Neural cell (in vitro differentiated cells): Measurements from ENCODE around the gene MYO3B. TPM values are rescaled to one million over a fixed set of nuclear protein-coding genes. Genes with fewer than 3 reads are reported as not detected.

Experiments
- H2AFZ ChIP-seq: fragments of 200-600, 300-800 bp; sonication (generic), shearing (Covaris generic); 2 replicates; pipeline ENCODE4 v1.6.0; 2014; ENCODE audit warnings: low read depth, mild to moderate bottlenecking, antibody characterized with exemption, low read length, moderate library complexity
- H3F3A ChIP-seq: fragments of 200-600 bp; shearing (Covaris generic); 2 replicates; pipeline ENCODE4 v1.6.1; 2016; ENCODE audit warnings: mild to moderate bottlenecking, moderate library complexity, mixed read lengths, antibody characterized with exemption, low read length; ENCODE audit not compliant: insufficient read depth, poor library complexity, severe bottlenecking
- H3K27ac ChIP-seq: fragments of 200-600, 300-800 bp; sonication (generic), shearing (Covaris generic); 2 replicates; pipeline ENCODE4 v1.5.1; 2014; ENCODE audit warnings: mild to moderate bottlenecking, low read length, moderate library complexity
- H3K27me3 ChIP-seq: fragments of 300-800, 200-600 bp; sonication (generic), shearing (Covaris generic); 2 replicates; pipeline ENCODE4 v1.6.0; 2014; ENCODE audit warnings: mild to moderate bottlenecking, low read depth, low read length, moderate library complexity; ENCODE audit not compliant: insufficient read depth
- H3K36me3 ChIP-seq: fragments of 300-800, 200-600 bp; sonication (generic), shearing (Covaris generic); 2 replicates; pipeline ENCODE4 v1.5.1; 2014; ENCODE audit warnings: mild to moderate bottlenecking, antibody characterized with exemption, low read length, moderate library complexity; ENCODE audit not compliant: insufficient read depth
- H3K4me2 ChIP-seq: fragments of 300-800, 200-600 bp; sonication (generic), shearing (Covaris generic); 2 replicates; pipeline ENCODE4 v1.6.0; 2014; ENCODE audit warnings: mild to moderate bottlenecking, low read length
- H3K4me3 ChIP-seq: fragments of 300-800, 200-600 bp; sonication (generic), shearing (Covaris generic); 2 replicates; pipeline ENCODE4 v1.5.1; 2014; ENCODE audit warnings: mild to moderate bottlenecking, low read length, moderate library complexity
- H3K79me2 ChIP-seq: fragments of 200-600 bp; shearing (Covaris generic); replicated peaks from 2 replicates; pipeline ENCODE4 v1.6.0; 2014; ENCODE audit warnings: mild to moderate bottlenecking, low read length, moderate library complexity; ENCODE audit not compliant: insufficient read depth
- H3K9ac ChIP-seq: fragments of 300-800, 200-600 bp; sonication (generic), shearing (Covaris generic); 2 replicates; pipeline ENCODE4 v1.6.1; 2016; ENCODE audit warnings: mild to moderate bottlenecking, low read length, mixed read lengths
- H3K9me2 ChIP-seq: fragments of 200-600 bp; shearing (Covaris generic); 2 replicates; pipeline ENCODE4 v1.6.1; 2016; ENCODE audit warnings: mild to moderate bottlenecking, low read length, mixed read lengths; ENCODE audit not compliant: insufficient read depth
- H3K9me3 ChIP-seq: fragments of 200-600, 300-800 bp; sonication (generic), shearing (Covaris generic); 2 replicates; pipeline ENCODE4 v1.6.1; 2016; ENCODE audit warnings: mild to moderate bottlenecking, mixed run types, low read length, moderate library complexity, mixed read lengths
- H4K20me1 ChIP-seq: fragments of 200-600 bp; shearing (Covaris generic); 2 replicates; pipeline ENCODE4 v1.6.1; 2016; ENCODE audit warnings: mild to moderate bottlenecking, mixed run types; ENCODE audit not compliant: insufficient read depth
- EP300 ChIP-seq: fragments of 450-650 bp; conservative IDR thresholded peaks from 2 replicates; pipeline ENCODE4 v1.6.1; 2014; ENCODE audit warnings: antibody characterized with exemption, mild to moderate bottlenecking, moderate library complexity; ENCODE audit not compliant: poor library complexity, severe bottlenecking
- EZH2 ChIP-seq: fragments of 200-600, 300-800 bp; shearing (Covaris generic), sonication (generic); IDR thresholded peaks from 2 replicates; pipeline ENCODE4 v1.6.1; 2014; ENCODE audit warnings: antibody characterized with exemption, low read length, borderline replicate concordance, mild to moderate bottlenecking; ENCODE audit not compliant: insufficient read depth, poor library complexity, severe bottlenecking
- MXI1 ChIP-seq: fragments of 450-650 bp; conservative IDR thresholded peaks from 2 replicates; pipeline ENCODE4 v1.6.1; 2014; ENCODE audit warnings: antibody characterized with exemption, mild to moderate bottlenecking; ENCODE audit not compliant: poor library complexity, severe bottlenecking
- POLR2AphosphoS5 ChIP-seq: IDR thresholded peaks from 2 replicates; pipeline ENCODE4 v1.6.1; 2012
- RAD21 ChIP-seq: fragments of 450-650 bp; conservative IDR thresholded peaks from 2 replicates; pipeline ENCODE4 v1.6.1; 2014; ENCODE audit warnings: antibody characterized with exemption, mild to moderate bottlenecking, moderate library complexity
- REST ChIP-seq: IDR thresholded peaks from 2 replicates; pipeline ENCODE4 v1.6.1; 2012; ENCODE audit warnings: borderline replicate concordance
- SMC3 ChIP-seq: fragments of 450-650 bp; conservative IDR thresholded peaks from 2 replicates; pipeline ENCODE4 v1.6.1; 2014; ENCODE audit warnings: antibody characterized with exemption, mild to moderate bottlenecking, moderate library complexity; ENCODE audit not compliant: poor library complexity
- TAF1 ChIP-seq: IDR thresholded peaks from 2 replicates; pipeline ENCODE4 v1.6.1; 2012; ENCODE audit warnings: low read depth
- polyA plus RNA-seq: library from polyadenylated mRNA; depleted of rRNA; stranded (reverse); fragments of >200 nt; gene quantifications from 2 replicates; pipeline ENCODE4 v1.2.3, GENCODE V29; 2014
- TF ChIP-seq, protein P1 (sequence below): fragments of 450-650 bp; IDR thresholded peaks from 2 replicates; pipeline ENCODE4 v1.5.1; 2014; ENCODE audit warnings: antibody characterized with exemption, mild to moderate bottlenecking, moderate library complexity; ENCODE audit not compliant: poor library complexity, severe bottlenecking

The MYO3B gene
- polyA plus RNA-seq, 1 donor from 2014 or later = 0.11 TPM

DNA sequence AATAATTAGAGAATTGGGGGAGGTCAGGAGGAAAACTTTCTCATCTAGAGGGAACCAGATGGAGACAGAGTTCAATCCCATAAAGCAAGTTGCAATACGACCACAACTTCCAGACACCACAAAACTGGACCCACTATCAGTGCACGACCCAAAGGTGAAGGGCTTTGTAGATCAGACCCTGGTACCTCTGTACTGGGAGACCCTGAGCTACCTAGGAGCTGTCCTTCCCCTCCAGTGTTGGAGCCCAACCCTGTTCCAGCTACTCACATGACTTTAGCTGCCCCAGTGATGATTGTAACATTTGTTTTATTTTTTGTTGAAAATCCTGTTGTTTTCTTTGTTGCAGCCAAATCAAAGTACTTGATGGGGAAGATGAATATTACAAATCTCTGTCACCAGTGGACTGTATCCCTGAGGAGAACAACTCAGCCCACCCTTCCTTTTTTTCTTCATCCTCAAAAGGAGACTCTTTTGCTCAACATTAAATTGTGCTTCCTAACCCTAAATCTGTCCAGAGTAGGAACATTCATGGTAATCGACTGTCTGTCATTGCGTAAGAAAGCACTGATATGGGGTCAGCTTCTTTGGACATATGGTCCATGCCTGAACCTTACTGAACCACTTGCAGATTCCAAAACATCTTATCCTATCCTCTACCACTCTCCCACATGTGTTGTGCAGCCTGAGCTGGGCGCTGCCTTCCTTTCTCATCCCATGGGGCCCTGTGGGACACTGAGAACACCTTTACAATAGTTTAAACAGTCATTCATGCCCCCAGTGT, 474.9 kb downstream of the MYO3B start:
- no peaks in the 10 kb centered on the region for H4K20me1 ChIP-seq
- no peak overlapping the region for H3K9ac ChIP-seq
- H3K9me2 ChIP-seq = no peaks in the 10 kb centered on the region
- no peak overlapping the region for H2AFZ ChIP-seq
- no peaks in the 10 kb centered on the region for H3K36me3 ChIP-seq
- H3K79me2 ChIP-seq = no peaks in the 10 kb centered on the region
- no peak overlapping the region for H3K27ac ChIP-seq
- H3K27me3 ChIP-seq = no peaks in the 10 kb centered on the region
- no peaks in the 10 kb centered on the region for H3K9me3 ChIP-seq
- no peaks in the 10 kb centered on the region for H3F3A ChIP-seq
- H3K4me3 ChIP-seq = no peak overlapping the region
- TF ChIP-seq REST (no peak), SMC3 (no peak), EZH2 (no peak), TAF1 (no peak), RAD21 (no peak), EP300 (no peak), MXI1 (no peak), POLR2AphosphoS5 (no peak)
- TF ChIP-seq, protein P1, sequence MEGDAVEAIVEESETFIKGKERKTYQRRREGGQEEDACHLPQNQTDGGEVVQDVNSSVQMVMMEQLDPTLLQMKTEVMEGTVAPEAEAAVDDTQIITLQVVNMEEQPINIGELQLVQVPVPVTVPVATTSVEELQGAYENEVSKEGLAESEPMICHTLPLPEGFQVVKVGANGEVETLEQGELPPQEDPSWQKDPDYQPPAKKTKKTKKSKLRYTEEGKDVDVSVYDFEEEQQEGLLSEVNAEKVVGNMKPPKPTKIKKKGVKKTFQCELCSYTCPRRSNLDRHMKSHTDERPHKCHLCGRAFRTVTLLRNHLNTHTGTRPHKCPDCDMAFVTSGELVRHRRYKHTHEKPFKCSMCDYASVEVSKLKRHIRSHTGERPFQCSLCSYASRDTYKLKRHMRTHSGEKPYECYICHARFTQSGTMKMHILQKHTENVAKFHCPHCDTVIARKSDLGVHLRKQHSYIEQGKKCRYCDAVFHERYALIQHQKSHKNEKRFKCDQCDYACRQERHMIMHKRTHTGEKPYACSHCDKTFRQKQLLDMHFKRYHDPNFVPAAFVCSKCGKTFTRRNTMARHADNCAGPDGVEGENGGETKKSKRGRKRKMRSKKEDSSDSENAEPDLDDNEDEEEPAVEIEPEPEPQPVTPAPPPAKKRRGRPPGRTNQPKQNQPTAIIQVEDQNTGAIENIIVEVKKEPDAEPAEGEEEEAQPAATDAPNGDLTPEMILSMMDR = no peak
- H3K4me2 ChIP-seq = no peak overlapping the region

DNA sequence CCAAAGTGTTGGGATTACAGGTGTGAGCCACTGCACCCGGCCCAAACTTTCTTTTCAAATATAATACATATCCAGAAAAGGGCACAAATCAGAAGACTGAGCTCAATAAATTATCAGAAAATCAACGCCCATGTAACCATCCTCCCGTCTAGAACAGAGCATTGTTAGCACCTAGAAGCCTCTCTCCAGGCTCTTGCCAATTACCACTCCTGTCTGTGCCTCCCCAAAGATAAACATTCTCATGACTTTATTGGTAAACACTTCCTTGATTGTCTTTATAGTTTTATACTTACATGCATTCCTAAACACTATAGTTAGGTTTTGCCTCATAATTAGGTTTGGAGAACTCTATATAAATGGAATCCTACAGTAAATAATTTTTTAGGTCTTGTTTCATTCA, 478.7 kb downstream of the MYO3B start:
- Histone ChIP-seq H4K20me1 (no peaks in the 10 kb centered on the region), H2AFZ (no peak overlapping the region), H3K9me2 (no peaks in the 10 kb centered on the region), H3K9me3 (no peaks in the 10 kb centered on the region), H3K27ac (no peak overlapping the region), H3K27me3 (no peaks in the 10 kb centered on the region), H3F3A (no peaks in the 10 kb centered on the region), H3K36me3 (no peaks in the 10 kb centered on the region), H3K79me2 (no peaks in the 10 kb centered on the region), H3K9ac (no peak overlapping the region), H3K4me3 (no peak overlapping the region), H3K4me2 (no peak overlapping the region)
- TF ChIP-seq, protein P1 = no peak
- TF ChIP-seq REST (no peak), EP300 (no peak), EZH2 (no peak)
